Panc1 (cell line): Measurements from ENCODE around the gene PEDS1. TPM values are rescaled to one million over a fixed set of nuclear protein-coding genes. Genes with fewer than 3 reads are reported as not detected.

Experiments used
- ATAC-seq: fragments of 200-7000 bp; cut with Tn5 transposase; 2 replicates; pipeline ENCODE4 v1.9.1; 2020; ENCODE audit warnings: mild to moderate bottlenecking, moderate library complexity
- BruUV-seq: library from RNA; stranded (reverse); fragments of 400-500 nt; replicated peaks from 2 replicates; lab custom pipeline; 2021; lab: Mats Ljungman, UMichigan
- CTCF ChIA-PET: fragments of 300-600 bp; sonication (Branson Sonifier 250); formaldehyde crosslinking; loops from one replicate; lab custom pipeline; 2022; ENCODE audit warnings: antibody characterized with exemption; lab: Charles Lee
- POLR2A ChIA-PET: fragments of 300-600 bp; sonication (Branson Sonifier 250); formaldehyde crosslinking; loops from one replicate; lab custom pipeline; 2022; ENCODE audit warnings: antibody characterized with exemption; lab: Charles Lee
- DNase-seq: peaks from one replicate; pipeline ENCODE4 v3.0.0-alpha.2; 2010; ENCODE audit warnings: low read depth, low spot score
- H3K27ac ChIP-seq: 2 replicates; pipeline ENCODE4 v1.5.1; 2011; ENCODE audit warnings: mild to moderate bottlenecking, low read length, inconsistent platforms
- H3K27me3 ChIP-seq: fragments of 200-500 bp; sonication (Bioruptor generic); 2 replicates; pipeline ENCODE4 v1.6.0; 2014; ENCODE audit warnings: low read length, inconsistent platforms; ENCODE audit not compliant: control insufficient read depth, insufficient read depth
- H3K36me3 ChIP-seq: fragments of 200-500 bp; sonication (Bioruptor generic); 2 replicates; pipeline ENCODE4 v1.5.1; 2014; ENCODE audit warnings: inconsistent platforms, mild to moderate bottlenecking, low read length, moderate library complexity; ENCODE audit not compliant: control insufficient read depth, insufficient read depth
- H3K4me1 ChIP-seq: 2 replicates; pipeline ENCODE4 v1.5.1; 2011; ENCODE audit warnings: inconsistent platforms, mild to moderate bottlenecking, low read length, moderate library complexity; ENCODE audit not compliant: control insufficient read depth, insufficient read depth
- H3K4me3 ChIP-seq, 2 experiments: 2 replicates each; pipeline ENCODE4 v1.5.1; 2011 to 2012; ENCODE audit warnings: low read depth in 2 of 2, low read length in 2 of 2, mild to moderate bottlenecking in 2 of 2, inconsistent platforms in 1 of 2, moderate library complexity in 1 of 2
- H3K9me3 ChIP-seq: fragments of 200-500 bp; sonication (Bioruptor generic); 2 replicates; pipeline ENCODE4 v1.5.1; 2014; ENCODE audit warnings: low read depth, mild to moderate bottlenecking, inconsistent platforms, low read length, moderate library complexity; ENCODE audit not compliant: control insufficient read depth, insufficient read depth
- POLR2AphosphoS5 ChIP-seq: IDR thresholded peaks from 2 replicates; pipeline ENCODE4 v1.6.1; 2012; ENCODE audit warnings: mild to moderate bottlenecking, low read depth, low read length, moderate library complexity
- TCF7L2 ChIP-seq: IDR thresholded peaks from 2 replicates; pipeline ENCODE4 v1.6.1; 2011; ENCODE audit warnings: mild to moderate bottlenecking, low read depth, low read length, inconsistent platforms
- in situ Hi-C: cut with HindIII; loops from 2 replicates; pipeline ENCODE4 v1.10.0; 2016; ENCODE audit warnings: low sequenced_read_pairs, low pct_unique_long_range_greater_than_20kb
- intact Hi-C: fragments of 100-400 bp; cut with micrococcal nuclease; formaldehyde crosslinking; loops from one replicate; pipeline ENCODE4 v1.10.0; 2022; ENCODE audit not compliant: unreplicated experiment
- total RNA-seq: library from RNA; stranded (reverse); gene quantifications from one replicate; pipeline ENCODE4 v1.2.1, GENCODE V29; 2021; ENCODE audit not compliant: unreplicated experiment
- TF ChIP-seq, protein P1 (sequence below), 2 experiments: IDR thresholded peaks; 2 replicates each; pipeline ENCODE4 v1.6.1; 2011 to 2012; ENCODE audit warnings: low read depth in 2 of 2, control low read depth in 1 of 2, low read length in 1 of 2, mild to moderate bottlenecking in 1 of 2, moderate library complexity in 1 of 2; ENCODE audit not compliant: insufficient read depth in 1 of 2
- TF ChIP-seq, protein P2 (sequence below): fragments of 450-650 bp; IDR thresholded peaks from 2 replicates; pipeline ENCODE4 v1.5.1; 2017; ENCODE audit warnings: mild to moderate bottlenecking

The PEDS1 gene
- total RNA-seq, 1 experiment from 2014 or later, result 88.9 TPM

DNA sequence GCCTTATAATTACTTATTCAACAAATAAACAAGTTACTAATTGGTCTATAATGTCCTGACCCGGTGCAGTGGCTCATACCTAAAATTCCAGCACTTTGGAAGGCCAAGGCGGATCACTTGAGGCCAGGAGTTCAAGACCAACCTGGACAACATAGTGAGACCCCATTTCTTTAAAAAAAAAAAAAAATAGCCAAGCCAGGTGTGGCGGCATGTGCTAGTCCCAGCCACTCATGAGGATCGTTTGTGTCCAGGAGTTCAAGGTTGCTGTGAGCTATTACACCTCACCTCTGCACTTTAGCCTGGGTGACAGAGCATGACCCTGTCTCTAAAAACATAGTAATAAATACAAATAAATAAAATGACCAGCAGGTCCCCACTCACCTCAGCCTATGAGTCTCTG is 30.8 kb downstream of the PEDS1 start:
- in situ Hi-C loops (no loop called here), intact Hi-C loops (no loop called here)
- TF ChIP-seq POLR2AphosphoS5 (peak; percentile 24; the same call in 1 of the 2 replicates), TCF7L2 (no peak)
- no peaks in the 10 kb centered on the region for H3K9me3 ChIP-seq
- no peak for ATAC-seq
- ChIA-PET CTCF (interaction anchor here (0.6 to 0.7 kb wide), 5 partner anchors 43 to 458 kb away, joined by 3 to 6 read pairs (median 3); no protein-coding TSS in a partner anchor), POLR2A (interaction anchor here (0.6 to 1.1 kb wide), 3 partner anchors 29 to 135 kb away, joined by 3 to 4 read pairs (median 3); no protein-coding TSS in a partner anchor)
- no peak for DNase-seq
- no TSS peak for BruUV-seq
- H3K27me3 ChIP-seq, result no peaks in the 10 kb centered on the region
- peaks cover 17% of the 10 kb centered on the region for H3K36me3 ChIP-seq
- no peak overlapping the region for H3K4me3 ChIP-seq
- H3K4me1 ChIP-seq, result peaks cover 19% of the 10 kb centered on the region
- peak overlapping the region; percentile 34; the same call in 1 of the 2 replicates for H3K27ac ChIP-seq

DNA sequence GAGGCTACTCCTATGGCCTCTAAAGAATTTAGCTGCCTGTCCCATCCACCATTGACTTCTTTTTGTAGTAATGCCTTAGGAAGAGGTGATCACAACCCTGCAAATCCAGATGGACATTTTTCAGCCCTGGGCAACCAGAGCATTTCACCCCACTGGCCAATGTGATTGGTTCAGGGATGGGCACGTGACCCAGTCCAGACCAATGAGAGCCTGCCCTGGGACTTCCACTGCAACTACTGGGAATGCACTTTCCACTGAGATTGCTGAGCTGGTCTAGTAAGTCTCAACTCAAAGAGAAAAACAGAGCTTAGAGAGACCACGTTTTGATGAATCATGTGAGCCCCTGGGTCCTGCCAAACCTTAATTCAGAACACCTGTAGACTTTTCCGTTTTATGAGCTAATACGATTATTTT is 31.7 kb downstream of the PEDS1 start:
- no peak for TF ChIP-seq TCF7L2
- TF ChIP-seq, protein P1, sequence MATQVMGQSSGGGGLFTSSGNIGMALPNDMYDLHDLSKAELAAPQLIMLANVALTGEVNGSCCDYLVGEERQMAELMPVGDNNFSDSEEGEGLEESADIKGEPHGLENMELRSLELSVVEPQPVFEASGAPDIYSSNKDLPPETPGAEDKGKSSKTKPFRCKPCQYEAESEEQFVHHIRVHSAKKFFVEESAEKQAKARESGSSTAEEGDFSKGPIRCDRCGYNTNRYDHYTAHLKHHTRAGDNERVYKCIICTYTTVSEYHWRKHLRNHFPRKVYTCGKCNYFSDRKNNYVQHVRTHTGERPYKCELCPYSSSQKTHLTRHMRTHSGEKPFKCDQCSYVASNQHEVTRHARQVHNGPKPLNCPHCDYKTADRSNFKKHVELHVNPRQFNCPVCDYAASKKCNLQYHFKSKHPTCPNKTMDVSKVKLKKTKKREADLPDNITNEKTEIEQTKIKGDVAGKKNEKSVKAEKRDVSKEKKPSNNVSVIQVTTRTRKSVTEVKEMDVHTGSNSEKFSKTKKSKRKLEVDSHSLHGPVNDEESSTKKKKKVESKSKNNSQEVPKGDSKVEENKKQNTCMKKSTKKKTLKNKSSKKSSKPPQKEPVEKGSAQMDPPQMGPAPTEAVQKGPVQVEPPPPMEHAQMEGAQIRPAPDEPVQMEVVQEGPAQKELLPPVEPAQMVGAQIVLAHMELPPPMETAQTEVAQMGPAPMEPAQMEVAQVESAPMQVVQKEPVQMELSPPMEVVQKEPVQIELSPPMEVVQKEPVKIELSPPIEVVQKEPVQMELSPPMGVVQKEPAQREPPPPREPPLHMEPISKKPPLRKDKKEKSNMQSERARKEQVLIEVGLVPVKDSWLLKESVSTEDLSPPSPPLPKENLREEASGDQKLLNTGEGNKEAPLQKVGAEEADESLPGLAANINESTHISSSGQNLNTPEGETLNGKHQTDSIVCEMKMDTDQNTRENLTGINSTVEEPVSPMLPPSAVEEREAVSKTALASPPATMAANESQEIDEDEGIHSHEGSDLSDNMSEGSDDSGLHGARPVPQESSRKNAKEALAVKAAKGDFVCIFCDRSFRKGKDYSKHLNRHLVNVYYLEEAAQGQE (IDR thresholded peaks at IDR 0.05; ENCODE audit: insufficient read depth in 1 of 2, low read depth in 2 of 2, low read length in 1 of 2), result no peak
- TF ChIP-seq POLR2AphosphoS5, result peak; percentile 34
- Histone ChIP-seq H3K4me1 (peaks cover 19% of the 10 kb centered on the region), H3K27me3 (no peaks in the 10 kb centered on the region), H3K4me3 (no peak overlapping the region), H3K27ac (peak overlapping the region; percentile 77), H3K9me3 (no peaks in the 10 kb centered on the region), H3K36me3 (peaks cover 15% of the 10 kb centered on the region)
- in situ Hi-C loops (no loop called here), intact Hi-C loops (loop anchor here (1.0 kb wide), 1 partner anchor 47 kb away; no protein-coding TSS in a partner anchor)
- ChIA-PET POLR2A (interaction anchor here (1.1 kb wide), 2 partner anchors 30 to 31 kb away, joined by 3 to 4 read pairs; no protein-coding TSS in a partner anchor), CTCF (interaction anchor here (0.6 to 2.8 kb wide), 5 partner anchors 20 to 57 kb away, joined by 3 to 27 read pairs (median 4); no protein-coding TSS in a partner anchor)
- BruUV-seq, result no TSS peak
- DNase-seq, result no peak
- ATAC-seq, result peak; percentile 81

DNA sequence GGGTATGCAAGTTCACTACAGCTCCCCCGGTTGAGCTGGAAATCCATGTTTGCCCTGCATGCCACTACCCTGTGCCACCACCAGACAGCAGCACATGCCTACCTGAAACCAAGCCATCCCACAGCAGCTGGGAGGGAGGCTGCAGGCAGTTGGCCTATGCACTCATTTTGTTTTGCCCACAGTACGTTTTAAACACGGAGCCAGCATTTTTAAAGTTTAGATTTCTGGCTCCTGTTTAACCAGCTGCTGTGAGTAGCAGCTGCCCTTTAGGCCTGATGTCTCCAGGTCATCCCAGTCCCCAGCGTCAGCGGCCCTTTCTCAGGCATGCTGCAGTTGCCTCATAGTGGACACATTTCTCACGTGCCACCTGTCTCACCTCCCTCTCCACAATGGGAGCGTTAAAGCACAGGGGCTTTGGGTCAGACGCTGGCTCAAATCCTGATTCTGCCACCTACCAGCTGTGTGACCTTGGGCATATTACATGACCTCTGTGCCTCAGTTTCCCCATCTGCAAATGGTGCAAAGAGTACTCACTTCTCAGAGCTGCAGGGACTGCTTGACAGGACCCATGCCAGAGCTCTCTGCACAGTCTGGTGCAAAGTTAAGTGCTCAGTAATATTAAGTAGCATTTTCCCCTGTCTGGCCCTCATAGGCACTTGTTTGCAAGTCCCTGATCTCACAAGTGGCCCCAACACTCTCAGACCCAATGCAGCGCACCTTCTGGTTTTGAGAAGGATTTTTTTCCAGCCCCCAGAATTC is 32.4 kb downstream of the PEDS1 start:
- ChIA-PET CTCF (interaction anchor here (1.0 to 2.8 kb wide), 7 partner anchors 17 to 58 kb away, joined by 4 to 27 read pairs (median 7); no protein-coding TSS in a partner anchor), POLR2A (interaction anchor here (0.7 kb wide), 1 partner anchor 60 kb away, joined by 4 read pairs; no protein-coding TSS in a partner anchor)
- H3K9me3 ChIP-seq, result no peaks in the 10 kb centered on the region
- ATAC-seq (peak; percentile 88), DNase-seq (no peak)
- no peak overlapping the region for H3K4me3 ChIP-seq
- H3K27ac ChIP-seq, result peak overlapping the region; percentile 77
- no peaks in the 10 kb centered on the region for H3K27me3 ChIP-seq
- peaks cover 21% of the 10 kb centered on the region for H3K4me1 ChIP-seq
- TF ChIP-seq, protein P2, sequence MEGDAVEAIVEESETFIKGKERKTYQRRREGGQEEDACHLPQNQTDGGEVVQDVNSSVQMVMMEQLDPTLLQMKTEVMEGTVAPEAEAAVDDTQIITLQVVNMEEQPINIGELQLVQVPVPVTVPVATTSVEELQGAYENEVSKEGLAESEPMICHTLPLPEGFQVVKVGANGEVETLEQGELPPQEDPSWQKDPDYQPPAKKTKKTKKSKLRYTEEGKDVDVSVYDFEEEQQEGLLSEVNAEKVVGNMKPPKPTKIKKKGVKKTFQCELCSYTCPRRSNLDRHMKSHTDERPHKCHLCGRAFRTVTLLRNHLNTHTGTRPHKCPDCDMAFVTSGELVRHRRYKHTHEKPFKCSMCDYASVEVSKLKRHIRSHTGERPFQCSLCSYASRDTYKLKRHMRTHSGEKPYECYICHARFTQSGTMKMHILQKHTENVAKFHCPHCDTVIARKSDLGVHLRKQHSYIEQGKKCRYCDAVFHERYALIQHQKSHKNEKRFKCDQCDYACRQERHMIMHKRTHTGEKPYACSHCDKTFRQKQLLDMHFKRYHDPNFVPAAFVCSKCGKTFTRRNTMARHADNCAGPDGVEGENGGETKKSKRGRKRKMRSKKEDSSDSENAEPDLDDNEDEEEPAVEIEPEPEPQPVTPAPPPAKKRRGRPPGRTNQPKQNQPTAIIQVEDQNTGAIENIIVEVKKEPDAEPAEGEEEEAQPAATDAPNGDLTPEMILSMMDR, result peak; percentile 96
- TF ChIP-seq, protein P1 (IDR thresholded peaks at IDR 0.05; ENCODE audit: insufficient read depth in 1 of 2, low read depth in 2 of 2, low read length in 1 of 2), result no peak
- peak; percentile 88 for TF ChIP-seq POLR2AphosphoS5
- in situ Hi-C loops (no loop called here), intact Hi-C loops (loop anchor here (1.0 kb wide), 1 partner anchor 48 kb away; no protein-coding TSS in a partner anchor)
- H3K36me3 ChIP-seq, result peaks cover 7% of the 10 kb centered on the region
- no TSS peak for BruUV-seq
